ENCODE results near the gene RAB8B.

DNA sequence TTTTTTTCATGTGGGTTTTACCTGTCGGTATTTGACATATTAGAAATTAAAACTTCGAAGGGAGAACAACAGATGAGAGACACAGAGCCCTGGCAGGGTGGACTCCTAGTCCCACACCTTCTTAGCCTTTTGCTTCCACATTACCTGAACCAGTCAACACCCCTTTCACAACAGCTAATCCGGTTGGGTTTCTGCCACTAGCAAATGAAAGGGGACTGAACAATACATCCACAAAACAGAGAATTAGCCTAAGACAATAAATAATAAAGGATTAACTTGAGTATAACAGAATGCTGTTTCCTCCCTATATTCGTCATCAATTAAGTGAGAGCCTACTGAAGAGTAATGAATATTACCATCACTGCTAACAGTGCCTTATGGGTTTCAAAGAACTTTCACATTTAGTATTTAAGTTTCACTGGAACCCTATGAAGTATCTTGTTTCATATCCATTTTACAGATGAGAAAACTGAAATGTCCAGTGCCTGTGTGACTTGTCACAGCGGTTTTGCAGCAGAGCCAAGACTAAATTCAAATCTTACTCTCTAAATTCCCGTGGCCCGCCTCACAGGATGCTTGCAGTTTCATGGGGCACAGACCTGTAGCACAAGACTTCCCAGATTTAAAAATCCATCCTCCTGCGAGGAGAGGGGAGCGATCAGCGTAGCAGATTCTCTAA is 1.0 kb upstream of the RAB8B start:
- TF ChIP-seq, protein P1, sequence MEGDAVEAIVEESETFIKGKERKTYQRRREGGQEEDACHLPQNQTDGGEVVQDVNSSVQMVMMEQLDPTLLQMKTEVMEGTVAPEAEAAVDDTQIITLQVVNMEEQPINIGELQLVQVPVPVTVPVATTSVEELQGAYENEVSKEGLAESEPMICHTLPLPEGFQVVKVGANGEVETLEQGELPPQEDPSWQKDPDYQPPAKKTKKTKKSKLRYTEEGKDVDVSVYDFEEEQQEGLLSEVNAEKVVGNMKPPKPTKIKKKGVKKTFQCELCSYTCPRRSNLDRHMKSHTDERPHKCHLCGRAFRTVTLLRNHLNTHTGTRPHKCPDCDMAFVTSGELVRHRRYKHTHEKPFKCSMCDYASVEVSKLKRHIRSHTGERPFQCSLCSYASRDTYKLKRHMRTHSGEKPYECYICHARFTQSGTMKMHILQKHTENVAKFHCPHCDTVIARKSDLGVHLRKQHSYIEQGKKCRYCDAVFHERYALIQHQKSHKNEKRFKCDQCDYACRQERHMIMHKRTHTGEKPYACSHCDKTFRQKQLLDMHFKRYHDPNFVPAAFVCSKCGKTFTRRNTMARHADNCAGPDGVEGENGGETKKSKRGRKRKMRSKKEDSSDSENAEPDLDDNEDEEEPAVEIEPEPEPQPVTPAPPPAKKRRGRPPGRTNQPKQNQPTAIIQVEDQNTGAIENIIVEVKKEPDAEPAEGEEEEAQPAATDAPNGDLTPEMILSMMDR (IDR thresholded peaks at IDR 0.05), result no peak
- TF ChIP-seq POLR2A (IDR thresholded peaks at IDR 0.05), result no peak
- no peak for TF ChIP-seq POLR2AphosphoS5 (IDR thresholded peaks at IDR 0.05)
- no peak for TF ChIP-seq EP300 (IDR thresholded peaks at IDR 0.05)

All from suprapubic skin (tissue), 4 donors.